WTC11 (cell line): ENCODE measurements around the gene FAM9B. TPM values are rescaled to one million over a fixed set of nuclear protein-coding genes. Genes with fewer than 3 reads are reported as not detected.

Experiments used
- ATAC-seq: fragments of 200-7000 bp; cut with Tn5 transposase; 2 replicates; pipeline ENCODE4 v1.10.0; 2021; ENCODE audit warnings: mild to moderate bottlenecking, moderate library complexity
- CTCF ChIA-PET: fragments of 300-600 bp; sonication (Branson Sonifier 250); formaldehyde crosslinking; loops from one replicate; lab custom pipeline; 2021; ENCODE audit warnings: antibody characterized with exemption; lab: Charles Lee
- POLR2A ChIA-PET: fragments of 350-600 bp; sonication (Branson Sonifier 250); formaldehyde crosslinking; loops from one replicate; lab custom pipeline; 2021; ENCODE audit warnings: antibody characterized with exemption; lab: Charles Lee
- DNase-seq: peaks from one replicate; pipeline ENCODE4 v3.0.0; 2021; ENCODE audit warnings: low spot score
- H3K27ac Mint-ChIP-seq: 2 replicates; pipeline ENCODE4 v1.8.0; 2021; ENCODE audit warnings: mixed read lengths
- H3K27me3 Mint-ChIP-seq: 2 replicates; pipeline ENCODE4 v1.8.0; 2021; ENCODE audit warnings: low read depth, mild to moderate bottlenecking, moderate library complexity, mixed read lengths
- H3K36me3 Mint-ChIP-seq: 2 replicates; pipeline ENCODE4 v1.8.0; 2021; ENCODE audit warnings: mixed read lengths
- H3K4me1 Mint-ChIP-seq: 2 replicates; pipeline ENCODE4 v1.8.0; 2022; ENCODE audit warnings: mixed read lengths
- H3K4me3 Mint-ChIP-seq: 2 replicates; pipeline ENCODE4 v1.8.0; 2021; ENCODE audit warnings: mild to moderate bottlenecking, moderate library complexity, mixed read lengths
- H3K9me3 Mint-ChIP-seq: 2 replicates; pipeline ENCODE4 v1.8.0; 2021; ENCODE audit warnings: mixed read lengths
- ATF2 ChIP-seq: sonication (generic); formaldehyde crosslinking; IDR thresholded peaks from 2 replicates; pipeline ENCODE4 v1.8.1; 2022; ENCODE audit warnings: low read depth, missing genetic modification reagents, borderline replicate concordance
- CREM ChIP-seq: sonication (generic); formaldehyde crosslinking; IDR thresholded peaks from 2 replicates; pipeline ENCODE4 v1.8.1; 2022; ENCODE audit warnings: mild to moderate bottlenecking, missing genetic modification reagents, moderate library complexity
- EMX1 ChIP-seq: fragments of 250-450 bp; sonication (Bioruptor Pico); IDR thresholded peaks from 2 replicates; pipeline ENCODE4 v1.8.0; 2021; ENCODE audit warnings: mild to moderate bottlenecking
- FOXJ3 ChIP-seq: sonication (generic); formaldehyde crosslinking; IDR thresholded peaks from 2 replicates; pipeline ENCODE4 v1.9.0; 2021; ENCODE audit warnings: missing genetic modification reagents, mild to moderate bottlenecking, borderline replicate concordance
- FOXP1 ChIP-seq: sonication (generic); formaldehyde crosslinking; IDR thresholded peaks from 2 replicates; pipeline ENCODE4 v1.8.0; 2022; ENCODE audit warnings: missing genetic modification reagents, mild to moderate bottlenecking, moderate library complexity, borderline replicate concordance
- IRF1 ChIP-seq: sonication (generic); formaldehyde crosslinking; IDR thresholded peaks from 2 replicates; pipeline ENCODE4 v1.8.0; 2023; ENCODE audit warnings: missing genetic modification reagents
- IRF2 ChIP-seq: sonication (generic); formaldehyde crosslinking; IDR thresholded peaks from 2 replicates; pipeline ENCODE4 v1.8.0; 2022; ENCODE audit warnings: low read depth, missing genetic modification reagents, borderline replicate concordance
- NR1H2 ChIP-seq: sonication (generic); formaldehyde crosslinking; IDR thresholded peaks from 2 replicates; pipeline ENCODE4 v1.9.0; 2021; ENCODE audit warnings: mild to moderate bottlenecking, moderate library complexity, missing genetic modification reagents
- OVOL2 ChIP-seq: fragments of 250-450 bp; sonication (Bioruptor Pico); IDR thresholded peaks from 2 replicates; pipeline ENCODE4 v1.9.0; 2021; ENCODE audit warnings: mild to moderate bottlenecking, borderline replicate concordance
- PRRX2 ChIP-seq: fragments of 250-450 bp; sonication (Bioruptor Pico); IDR thresholded peaks from 2 replicates; pipeline ENCODE4 v1.8.0; 2021; ENCODE audit warnings: mild to moderate bottlenecking
- ZMAT4 ChIP-seq: fragments of 250-450 bp; sonication (Bioruptor Pico); IDR thresholded peaks from 2 replicates; pipeline ENCODE4 v1.9.0; 2021; ENCODE audit warnings: mild to moderate bottlenecking
- ZNF138 ChIP-seq: sonication (generic); formaldehyde crosslinking; conservative IDR thresholded peaks from 2 replicates; pipeline ENCODE4 v1.8.1; 2022; ENCODE audit warnings: mild to moderate bottlenecking, moderate library complexity, missing genetic modification reagents
- ZNF317 ChIP-seq: sonication (generic); formaldehyde crosslinking; IDR thresholded peaks from 2 replicates; pipeline ENCODE4 v1.8.1; 2023; ENCODE audit warnings: low read depth, mild to moderate bottlenecking, moderate library complexity, missing genetic modification reagents, borderline replicate concordance
- ZNF532 ChIP-seq: fragments of 250-450 bp; sonication (Bioruptor Pico); IDR thresholded peaks from 2 replicates; pipeline ENCODE4 v1.9.0; 2021; ENCODE audit warnings: mild to moderate bottlenecking, borderline replicate concordance
- ZNF671 ChIP-seq: fragments of 250-450 bp; sonication (Bioruptor Pico); IDR thresholded peaks from 2 replicates; pipeline ENCODE4 v1.8.0; 2021; ENCODE audit warnings: mild to moderate bottlenecking
- total RNA-seq: library from RNA; stranded (reverse); gene quantifications from 3 replicates; pipeline ENCODE4 v1.2.3, GENCODE V29; 2021
- TF ChIP-seq, protein P1 (sequence below): fragments of 250-450 bp; sonication (Bioruptor Pico); IDR thresholded peaks from 2 replicates; pipeline ENCODE4 v1.8.0; 2021; ENCODE audit warnings: mild to moderate bottlenecking
- TF ChIP-seq, protein P2 (sequence below): sonication (generic); formaldehyde crosslinking; IDR thresholded peaks from 2 replicates; pipeline ENCODE4 v1.8.1; 2023; ENCODE audit warnings: mild to moderate bottlenecking, missing genetic modification reagents, borderline replicate concordance
- TF ChIP-seq, protein P3 (sequence below): fragments of 250-450 bp; sonication (Bioruptor Pico); conservative IDR thresholded peaks from 2 replicates; pipeline ENCODE4 v1.9.0; 2021; ENCODE audit warnings: mild to moderate bottlenecking
- TF ChIP-seq, protein P4 (sequence below): fragments of 250-450 bp; sonication (Bioruptor Pico); IDR thresholded peaks from 2 replicates; pipeline ENCODE4 v1.9.0; 2021; ENCODE audit warnings: mild to moderate bottlenecking

The FAM9B gene
- total RNA-seq, 1 experiment from 2014 or later, result not detected

DNA sequence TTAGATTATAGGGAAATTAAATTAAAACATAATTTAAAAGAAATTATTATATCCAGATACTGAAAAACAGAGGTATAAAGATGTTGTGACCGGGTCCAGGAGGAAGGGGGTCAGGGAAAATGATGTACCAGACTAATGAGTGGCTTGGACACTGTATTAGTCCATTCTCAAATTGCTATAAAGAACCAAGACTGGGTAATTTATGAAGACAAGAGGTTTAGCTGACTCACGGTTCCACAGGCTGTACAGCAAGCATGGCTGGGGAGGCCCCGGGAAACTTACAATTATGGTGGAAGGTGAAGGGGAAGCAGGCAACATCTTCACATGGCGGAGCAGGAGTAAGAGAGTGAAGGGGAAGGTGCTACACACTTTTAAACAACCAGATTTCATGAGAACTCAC lies 3.4 kb upstream of the FAM9B start (continued):
- TF ChIP-seq, protein P1, sequence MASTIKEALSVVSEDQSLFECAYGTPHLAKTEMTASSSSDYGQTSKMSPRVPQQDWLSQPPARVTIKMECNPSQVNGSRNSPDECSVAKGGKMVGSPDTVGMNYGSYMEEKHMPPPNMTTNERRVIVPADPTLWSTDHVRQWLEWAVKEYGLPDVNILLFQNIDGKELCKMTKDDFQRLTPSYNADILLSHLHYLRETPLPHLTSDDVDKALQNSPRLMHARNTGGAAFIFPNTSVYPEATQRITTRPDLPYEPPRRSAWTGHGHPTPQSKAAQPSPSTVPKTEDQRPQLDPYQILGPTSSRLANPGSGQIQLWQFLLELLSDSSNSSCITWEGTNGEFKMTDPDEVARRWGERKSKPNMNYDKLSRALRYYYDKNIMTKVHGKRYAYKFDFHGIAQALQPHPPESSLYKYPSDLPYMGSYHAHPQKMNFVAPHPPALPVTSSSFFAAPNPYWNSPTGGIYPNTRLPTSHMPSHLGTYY (CRISPR knock-in tag), result no peak
- no peak for TF ChIP-seq ZNF138
- TF ChIP-seq ZMAT4, result no peak
- TF ChIP-seq NR1H2 (CRISPR knock-in tag), result no peak
- no peak for TF ChIP-seq IRF1 (CRISPR knock-in tag)
- no peak for TF ChIP-seq ZNF317
- no peak for TF ChIP-seq EMX1
- TF ChIP-seq FOXJ3 (CRISPR knock-in tag), result no peak
- no peak for TF ChIP-seq CREM (CRISPR knock-in tag)
- TF ChIP-seq PRRX2 (CRISPR knock-in tag), result no peak
- TF ChIP-seq, protein P2, sequence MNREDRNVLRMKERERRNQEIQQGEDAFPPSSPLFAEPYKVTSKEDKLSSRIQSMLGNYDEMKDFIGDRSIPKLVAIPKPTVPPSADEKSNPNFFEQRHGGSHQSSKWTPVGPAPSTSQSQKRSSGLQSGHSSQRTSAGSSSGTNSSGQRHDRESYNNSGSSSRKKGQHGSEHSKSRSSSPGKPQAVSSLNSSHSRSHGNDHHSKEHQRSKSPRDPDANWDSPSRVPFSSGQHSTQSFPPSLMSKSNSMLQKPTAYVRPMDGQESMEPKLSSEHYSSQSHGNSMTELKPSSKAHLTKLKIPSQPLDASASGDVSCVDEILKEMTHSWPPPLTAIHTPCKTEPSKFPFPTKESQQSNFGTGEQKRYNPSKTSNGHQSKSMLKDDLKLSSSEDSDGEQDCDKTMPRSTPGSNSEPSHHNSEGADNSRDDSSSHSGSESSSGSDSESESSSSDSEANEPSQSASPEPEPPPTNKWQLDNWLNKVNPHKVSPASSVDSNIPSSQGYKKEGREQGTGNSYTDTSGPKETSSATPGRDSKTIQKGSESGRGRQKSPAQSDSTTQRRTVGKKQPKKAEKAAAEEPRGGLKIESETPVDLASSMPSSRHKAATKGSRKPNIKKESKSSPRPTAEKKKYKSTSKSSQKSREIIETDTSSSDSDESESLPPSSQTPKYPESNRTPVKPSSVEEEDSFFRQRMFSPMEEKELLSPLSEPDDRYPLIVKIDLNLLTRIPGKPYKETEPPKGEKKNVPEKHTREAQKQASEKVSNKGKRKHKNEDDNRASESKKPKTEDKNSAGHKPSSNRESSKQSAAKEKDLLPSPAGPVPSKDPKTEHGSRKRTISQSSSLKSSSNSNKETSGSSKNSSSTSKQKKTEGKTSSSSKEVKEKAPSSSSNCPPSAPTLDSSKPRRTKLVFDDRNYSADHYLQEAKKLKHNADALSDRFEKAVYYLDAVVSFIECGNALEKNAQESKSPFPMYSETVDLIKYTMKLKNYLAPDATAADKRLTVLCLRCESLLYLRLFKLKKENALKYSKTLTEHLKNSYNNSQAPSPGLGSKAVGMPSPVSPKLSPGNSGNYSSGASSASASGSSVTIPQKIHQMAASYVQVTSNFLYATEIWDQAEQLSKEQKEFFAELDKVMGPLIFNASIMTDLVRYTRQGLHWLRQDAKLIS (CRISPR knock-in tag), result no peak

DNA sequence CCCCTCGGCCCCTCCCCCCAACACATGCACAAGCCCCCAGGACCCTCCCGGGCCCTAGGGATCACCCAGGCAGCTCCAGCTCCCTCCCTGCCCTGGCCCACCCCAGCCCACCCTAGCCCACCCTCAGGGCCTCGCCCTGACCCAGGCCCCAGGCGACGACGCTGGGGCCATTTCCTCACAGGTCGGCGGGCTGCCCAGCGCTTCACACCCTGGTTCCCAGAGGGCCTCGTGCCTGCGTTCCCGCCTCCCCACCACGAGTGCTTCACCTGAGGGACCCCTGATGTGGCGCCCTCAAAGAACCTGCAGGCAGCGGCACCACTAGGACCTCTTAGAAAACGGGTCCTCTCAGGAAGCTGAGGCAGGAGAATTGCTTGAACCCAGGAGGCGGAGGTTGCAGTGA lies 341 bp downstream of the FAM9B start:
- Mint-ChIP-seq H3K4me1 (no peaks in the 10 kb centered on the region; the same call in 1 of the 2 replicates), H3K36me3 (no peaks in the 10 kb centered on the region), H3K9me3 (no peaks in the 10 kb centered on the region), H3K27ac (no peak overlapping the region), H3K4me3 (no peak overlapping the region), H3K27me3 (no peaks in the 10 kb centered on the region; the same call in 1 of the 2 replicates)
- ATAC-seq (no peak), DNase-seq (no peak)
- ChIA-PET CTCF (no interaction called here), POLR2A (no interaction called here)
- TF ChIP-seq FOXJ3 (CRISPR knock-in tag) (no peak), OVOL2 (CRISPR knock-in tag) (no peak), IRF2 (CRISPR knock-in tag) (no peak), ZNF671 (CRISPR knock-in tag) (no peak), ATF2 (CRISPR knock-in tag) (no peak), FOXP1 (CRISPR knock-in tag) (no peak), ZNF532 (CRISPR knock-in tag) (no peak), ZNF317 (no peak)
- TF ChIP-seq, protein P3, sequence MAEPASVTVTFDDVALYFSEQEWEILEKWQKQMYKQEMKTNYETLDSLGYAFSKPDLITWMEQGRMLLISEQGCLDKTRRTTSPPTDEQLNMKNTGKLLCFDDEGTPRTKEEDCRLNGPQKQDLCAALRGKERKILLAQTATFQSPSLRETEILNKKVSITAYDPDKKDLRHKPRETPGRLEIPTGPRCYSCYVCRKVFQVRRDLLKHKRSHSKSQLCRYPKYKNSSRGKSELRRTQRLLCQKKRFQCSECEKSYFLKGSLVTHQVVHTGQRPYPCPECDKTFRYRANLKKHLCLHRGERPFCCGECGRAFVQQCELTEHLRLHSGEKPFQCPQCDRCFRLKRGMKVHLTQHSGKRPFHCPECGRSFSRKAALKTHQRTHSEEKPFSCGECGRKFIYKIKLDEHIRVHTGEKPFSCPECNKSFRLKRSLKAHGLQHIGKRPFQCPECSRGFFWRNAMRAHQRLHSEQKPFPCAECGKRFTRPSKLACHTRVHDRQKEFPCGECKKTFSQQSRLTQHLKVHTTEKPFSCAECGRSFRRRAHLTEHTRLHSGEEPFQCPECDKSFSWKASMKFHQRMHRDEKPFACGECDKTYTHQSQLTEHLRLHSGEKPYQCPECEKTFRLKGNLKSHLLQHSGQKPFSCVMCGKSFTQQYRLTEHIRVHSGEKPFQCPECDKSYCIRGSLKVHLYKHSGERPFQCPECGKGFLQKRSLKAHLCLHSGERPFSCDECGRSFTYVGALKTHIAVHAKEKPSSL, result no peak
- TF ChIP-seq, protein P4, sequence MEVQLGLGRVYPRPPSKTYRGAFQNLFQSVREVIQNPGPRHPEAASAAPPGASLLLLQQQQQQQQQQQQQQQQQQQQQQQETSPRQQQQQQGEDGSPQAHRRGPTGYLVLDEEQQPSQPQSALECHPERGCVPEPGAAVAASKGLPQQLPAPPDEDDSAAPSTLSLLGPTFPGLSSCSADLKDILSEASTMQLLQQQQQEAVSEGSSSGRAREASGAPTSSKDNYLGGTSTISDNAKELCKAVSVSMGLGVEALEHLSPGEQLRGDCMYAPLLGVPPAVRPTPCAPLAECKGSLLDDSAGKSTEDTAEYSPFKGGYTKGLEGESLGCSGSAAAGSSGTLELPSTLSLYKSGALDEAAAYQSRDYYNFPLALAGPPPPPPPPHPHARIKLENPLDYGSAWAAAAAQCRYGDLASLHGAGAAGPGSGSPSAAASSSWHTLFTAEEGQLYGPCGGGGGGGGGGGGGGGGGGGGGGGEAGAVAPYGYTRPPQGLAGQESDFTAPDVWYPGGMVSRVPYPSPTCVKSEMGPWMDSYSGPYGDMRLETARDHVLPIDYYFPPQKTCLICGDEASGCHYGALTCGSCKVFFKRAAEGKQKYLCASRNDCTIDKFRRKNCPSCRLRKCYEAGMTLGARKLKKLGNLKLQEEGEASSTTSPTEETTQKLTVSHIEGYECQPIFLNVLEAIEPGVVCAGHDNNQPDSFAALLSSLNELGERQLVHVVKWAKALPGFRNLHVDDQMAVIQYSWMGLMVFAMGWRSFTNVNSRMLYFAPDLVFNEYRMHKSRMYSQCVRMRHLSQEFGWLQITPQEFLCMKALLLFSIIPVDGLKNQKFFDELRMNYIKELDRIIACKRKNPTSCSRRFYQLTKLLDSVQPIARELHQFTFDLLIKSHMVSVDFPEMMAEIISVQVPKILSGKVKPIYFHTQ (CRISPR knock-in tag), result no peak
